ENCODE data around the gene GDPGP1. TPM values are rescaled to one million over a fixed set of nuclear protein-coding genes. Genes with fewer than 3 reads are reported as not detected.

The GDPGP1 gene
- total RNA-seq, 1 experiment from 2014 or later = 6.6 TPM

DNA sequence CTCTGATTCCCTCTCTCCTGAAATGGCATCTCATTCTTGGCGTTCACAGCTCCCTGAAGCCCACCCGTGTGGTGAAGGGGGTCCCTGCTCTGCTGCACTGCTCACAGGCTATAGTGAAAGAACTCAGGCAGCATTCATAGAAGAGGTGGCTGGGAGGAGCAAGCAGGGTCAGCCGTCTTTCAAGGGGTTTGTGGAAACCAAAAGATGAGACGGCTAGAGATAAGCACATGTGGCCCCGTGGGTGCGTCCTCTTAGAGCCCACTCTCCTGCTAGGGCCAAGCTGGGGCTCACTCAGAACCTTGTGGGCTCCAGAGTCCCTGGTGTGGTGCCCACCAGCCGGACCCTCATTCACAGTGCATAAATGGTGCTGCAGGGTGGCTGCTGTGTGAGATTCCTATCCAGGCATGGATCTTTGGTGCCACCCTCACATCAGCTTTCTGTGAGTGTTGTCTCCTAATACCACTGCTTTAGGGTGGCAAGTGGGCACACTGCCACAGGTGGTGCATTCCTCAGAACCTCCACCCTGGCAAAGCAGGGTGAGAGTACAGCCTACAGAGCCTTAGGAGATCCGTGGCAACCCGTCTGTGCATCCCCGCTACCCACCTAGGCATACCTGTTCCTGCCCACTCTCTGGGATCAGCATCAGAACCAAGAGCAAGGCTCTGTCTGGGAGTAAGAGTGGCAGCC, 44.1 kb upstream of the GDPGP1 start:
- Histone ChIP-seq H3K79me2 (ENCODE audit: low read length) (peaks cover 11% of the 10 kb centered on the region), H3K4me1 (ENCODE audit: insufficient read depth, low read length) (peaks cover 13% of the 10 kb centered on the region), H3K9me3 (ENCODE audit: low read length) (no peaks in the 10 kb centered on the region), H3K9me2 (replicated peaks; ENCODE audit: low read length) (no peaks in the 10 kb centered on the region), H4K20me1 (ENCODE audit: low read length) (no peaks in the 10 kb centered on the region), H2AFZ (ENCODE audit: low read length) (no peak overlapping the region), H3K27me3 (ENCODE audit: low read length) (no peaks in the 10 kb centered on the region), H3K36me3 (ENCODE audit: low read depth, low read length) (no peaks in the 10 kb centered on the region), H3K9ac (ENCODE audit: low read length) (no peak overlapping the region), H3F3A (ENCODE audit: low read length, unreplicated experiment) (no peaks in the 10 kb centered on the region), H3K4me2 (ENCODE audit: low read length) (no peak overlapping the region), H3K4me3 (ENCODE audit: low read length) (no peak overlapping the region), H3K27ac (ENCODE audit: low read length) (no peak overlapping the region)
- no TSS peak for BruUV-seq (replicated peaks)
- ChIA-PET POLR2A (ENCODE audit: unreplicated experiment) (interaction anchor here (0.5 kb wide), 1 partner anchor 9 kb away, joined by 3 read pairs; no protein-coding TSS in a partner anchor), CTCF (no interaction called here)
- no peak for DNase-seq
- ATAC-seq = no peak
- TF ChIP-seq, protein P1, sequence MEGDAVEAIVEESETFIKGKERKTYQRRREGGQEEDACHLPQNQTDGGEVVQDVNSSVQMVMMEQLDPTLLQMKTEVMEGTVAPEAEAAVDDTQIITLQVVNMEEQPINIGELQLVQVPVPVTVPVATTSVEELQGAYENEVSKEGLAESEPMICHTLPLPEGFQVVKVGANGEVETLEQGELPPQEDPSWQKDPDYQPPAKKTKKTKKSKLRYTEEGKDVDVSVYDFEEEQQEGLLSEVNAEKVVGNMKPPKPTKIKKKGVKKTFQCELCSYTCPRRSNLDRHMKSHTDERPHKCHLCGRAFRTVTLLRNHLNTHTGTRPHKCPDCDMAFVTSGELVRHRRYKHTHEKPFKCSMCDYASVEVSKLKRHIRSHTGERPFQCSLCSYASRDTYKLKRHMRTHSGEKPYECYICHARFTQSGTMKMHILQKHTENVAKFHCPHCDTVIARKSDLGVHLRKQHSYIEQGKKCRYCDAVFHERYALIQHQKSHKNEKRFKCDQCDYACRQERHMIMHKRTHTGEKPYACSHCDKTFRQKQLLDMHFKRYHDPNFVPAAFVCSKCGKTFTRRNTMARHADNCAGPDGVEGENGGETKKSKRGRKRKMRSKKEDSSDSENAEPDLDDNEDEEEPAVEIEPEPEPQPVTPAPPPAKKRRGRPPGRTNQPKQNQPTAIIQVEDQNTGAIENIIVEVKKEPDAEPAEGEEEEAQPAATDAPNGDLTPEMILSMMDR (conservative IDR thresholded peaks at IDR 0.05; ENCODE audit: low read depth, low read length) = no peak
- no peak for TF ChIP-seq EZH2 (IDR thresholded peaks at IDR 0.05; ENCODE audit: low read length, unreplicated experiment)
- intact Hi-C loops (cut with micrococcal nuclease) = no loop called here

DNA sequence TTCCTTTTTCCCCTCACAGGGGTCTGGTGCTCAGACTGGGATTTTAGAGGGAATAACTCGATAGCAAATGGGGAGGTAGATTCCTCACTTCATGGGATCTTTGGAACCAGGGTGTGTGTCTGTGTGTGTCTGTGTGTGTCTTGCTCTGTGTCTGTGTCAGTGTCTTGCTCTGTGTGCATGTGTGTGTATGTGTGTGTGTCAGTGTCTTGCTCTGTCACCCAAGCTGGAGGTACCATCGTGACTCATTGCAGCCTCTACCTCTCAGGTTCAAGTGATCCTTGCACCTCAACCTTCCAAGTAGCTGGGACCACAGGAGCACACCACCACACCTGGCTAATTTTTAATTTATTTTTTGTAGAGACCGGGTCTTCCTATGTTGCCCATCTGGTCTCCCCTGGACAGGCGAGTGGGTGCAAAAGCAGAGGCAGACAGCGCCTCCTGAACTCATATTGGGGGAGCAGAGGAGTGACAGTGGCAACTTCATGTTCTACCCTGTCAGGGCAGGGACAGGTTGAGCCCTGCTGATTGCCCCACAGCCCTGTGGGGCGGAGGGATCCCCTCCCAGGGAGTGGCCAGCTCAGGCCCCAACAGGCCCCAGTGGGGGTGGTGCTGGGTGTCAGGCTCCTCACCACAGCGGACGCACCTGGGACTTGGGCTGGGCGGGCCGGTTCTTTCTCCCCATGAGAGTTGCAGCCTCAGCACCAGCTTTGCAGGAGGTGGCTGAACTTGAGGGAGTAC, 43.2 kb upstream of the GDPGP1 start:
- Histone ChIP-seq H2AFZ (ENCODE audit: low read length) (no peak overlapping the region), H3K27ac (ENCODE audit: low read length) (no peak overlapping the region), H3K79me2 (ENCODE audit: low read length) (peaks cover 2% of the 10 kb centered on the region; the same call in 1 of the 2 replicates), H3K9me3 (ENCODE audit: low read length) (no peaks in the 10 kb centered on the region), H4K20me1 (ENCODE audit: low read length) (no peaks in the 10 kb centered on the region), H3K9ac (ENCODE audit: low read length) (no peak overlapping the region), H3F3A (ENCODE audit: low read length, unreplicated experiment) (no peaks in the 10 kb centered on the region), H3K4me1 (ENCODE audit: insufficient read depth, low read length) (peaks cover 7% of the 10 kb centered on the region), H3K4me2 (ENCODE audit: low read length) (no peak overlapping the region), H3K9me2 (replicated peaks; ENCODE audit: low read length) (no peaks in the 10 kb centered on the region), H3K27me3 (ENCODE audit: low read length) (no peaks in the 10 kb centered on the region), H3K4me3 (ENCODE audit: low read length) (no peak overlapping the region), H3K36me3 (ENCODE audit: low read depth, low read length) (no peaks in the 10 kb centered on the region)
- no TSS peak for BruUV-seq (replicated peaks)
- DNase-seq = no peak
- no peak for TF ChIP-seq EZH2 (IDR thresholded peaks at IDR 0.05; ENCODE audit: low read length, unreplicated experiment)
- TF ChIP-seq, protein P1 (conservative IDR thresholded peaks at IDR 0.05; ENCODE audit: low read depth, low read length) = no peak
- TF ChIP-seq EZH2phosphoT487 (IDR thresholded peaks at IDR 0.05; ENCODE audit: borderline replicate concordance, low read length) = no peak
- intact Hi-C loops (cut with micrococcal nuclease) = no loop called here
- ChIA-PET CTCF (no interaction called here), POLR2A (ENCODE audit: unreplicated experiment) (no interaction called here)
- ATAC-seq = no peak

DNA sequence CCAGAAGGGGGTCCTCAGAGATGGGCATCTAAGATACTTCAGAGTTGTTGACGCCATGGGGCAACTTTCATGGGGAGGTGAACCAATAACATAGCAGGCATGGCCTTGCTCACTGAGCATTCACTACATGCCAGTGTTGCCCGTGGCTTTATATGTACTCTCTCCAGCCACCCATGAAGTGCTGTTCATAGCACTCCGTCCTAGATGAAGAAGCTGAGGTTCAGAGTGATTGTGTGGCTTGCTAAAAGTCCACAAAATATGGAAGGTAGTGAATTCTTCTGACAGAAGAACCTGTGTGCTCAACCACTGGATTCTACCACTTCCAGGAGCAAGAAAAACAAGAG, 42.7 kb upstream of the GDPGP1 start:
- intact Hi-C loops (cut with micrococcal nuclease) = no loop called here
- DNase-seq (no peak), ATAC-seq (no peak)
- Histone ChIP-seq H3K36me3 (ENCODE audit: low read depth, low read length) (no peaks in the 10 kb centered on the region), H3K79me2 (ENCODE audit: low read length) (no peaks in the 10 kb centered on the region), H3K9ac (ENCODE audit: low read length) (no peak overlapping the region), H3K9me2 (replicated peaks; ENCODE audit: low read length) (no peaks in the 10 kb centered on the region), H3F3A (ENCODE audit: low read length, unreplicated experiment) (no peaks in the 10 kb centered on the region), H3K27ac (ENCODE audit: low read length) (no peak overlapping the region), H2AFZ (ENCODE audit: low read length) (no peak overlapping the region), H3K4me3 (ENCODE audit: low read length) (no peak overlapping the region), H3K9me3 (ENCODE audit: low read length) (no peaks in the 10 kb centered on the region), H3K4me2 (ENCODE audit: low read length) (no peak overlapping the region), H3K4me1 (ENCODE audit: insufficient read depth, low read length) (peaks cover 7% of the 10 kb centered on the region), H3K27me3 (ENCODE audit: low read length) (no peaks in the 10 kb centered on the region), H4K20me1 (ENCODE audit: low read length) (no peaks in the 10 kb centered on the region)
- CTCF ChIA-PET = no interaction called here
- POLR2A ChIA-PET (ENCODE audit: unreplicated experiment) = no interaction called here
- TF ChIP-seq EZH2 (IDR thresholded peaks at IDR 0.05; ENCODE audit: low read length, unreplicated experiment) (no peak), EZH2phosphoT487 (IDR thresholded peaks at IDR 0.05; ENCODE audit: borderline replicate concordance, low read length) (no peak)
- TF ChIP-seq, protein P1 (conservative IDR thresholded peaks at IDR 0.05; ENCODE audit: low read depth, low read length) = no peak
- BruUV-seq (replicated peaks) = no TSS peak
